LNCAP (cell line): ENCODE results near the gene SLC39A13.
A peak's percentile ranks its signal among the peaks of the same experiment; 100 is the strongest.

Experiments
- CTCF ChIP-seq: fragments of 450-650 bp; IDR thresholded peaks from 2 replicates; pipeline ENCODE4 v1.5.1; 2017; ENCODE audit warnings: mild to moderate bottlenecking

SLC39A13 gene

GRCh38 chr11:47407746-47408590, at the start of gene SLC39A13:
Gene SLC39A13, plus strand, starts transcription at chr11:47408590. Its CDS starts 1,505 bp downstream, at chr11:47410095.
- peak; percentile 88 for TF ChIP-seq CTCF

- no peak for TF ChIP-seq CTCF
Measured at GRCh38 chr11:47358731-47359051, 49.7 kb upstream of the SLC39A13 start.

- TF ChIP-seq CTCF = no peak
Measured at GRCh38 chr11:47359162-47359561, 49.2 kb upstream of the SLC39A13 start.

- no peak for TF ChIP-seq CTCF
Measured at GRCh38 chr11:47359586-47359985, 48.8 kb upstream of the SLC39A13 start.

- no peak for TF ChIP-seq CTCF
Measured at GRCh38 chr11:47360341-47360740, 48.0 kb upstream of the SLC39A13 start.

- no peak for TF ChIP-seq CTCF
Measured at GRCh38 chr11:47361419-47361818, 47.0 kb upstream of the SLC39A13 start.

- no peak for TF ChIP-seq CTCF
Measured at GRCh38 chr11:47366020-47366490, 42.3 kb upstream of the SLC39A13 start.
